Mammary epithelial cell (primary cell): ENCODE results near the gene PPP1R13B.

ENCODE experiments used
- CTCF ChIP-seq, 2 donors: IDR thresholded peaks in 1 of 2; conservative IDR thresholded peaks in 1 of 2; 2 replicates each; pipeline ENCODE4 v1.5.1; 2011 to 2012; ENCODE audit warnings: inconsistent platforms in 2 of 2, low read length in 2 of 2, mild to moderate bottlenecking in 2 of 2, control low read depth in 1 of 2, low read depth in 1 of 2; ENCODE audit not compliant: insufficient read depth in 1 of 2; ENCODE audit errors: extremely low read depth in 1 of 2
- EZH2 ChIP-seq: IDR thresholded peaks from 2 replicates; pipeline ENCODE4 v1.6.1; 2012; ENCODE audit warnings: low read length, inconsistent platforms, borderline replicate concordance

- TF ChIP-seq EZH2 (no peak), CTCF (conservative IDR thresholded peaks at IDR 0.05 in 1 of 2, IDR thresholded peaks at IDR 0.05 in 1 of 2; ENCODE audit: extremely low read depth in 1 of 2, insufficient read depth in 1 of 2, low read depth in 1 of 2, low read length in 2 of 2) (no peak)
Measured at GRCh38 chr14:103836976-103837725, 10.2 kb downstream of the PPP1R13B start.
